T-cell (primary cell): ENCODE data around the gene TMEM8B. TPM values are rescaled to one million over a fixed set of nuclear protein-coding genes. Genes with fewer than 3 reads are reported as not detected.

ENCODE experiments used
- ATAC-seq, 4 experiments: fragments of 200-7000 bp in 3 of 4; fragments of 150-1000 bp in 1 of 4; cut with Tn5 transposase; replicated peaks in 1 of 4; 1 replicate in 3 of 4; 2 replicates in 1 of 4; pipeline ENCODE4 v1.10.0; 2021; ENCODE audit warnings: moderate library complexity in 3 of 4, mild to moderate bottlenecking in 2 of 4, moderate number of reproducible peaks in 1 of 4
- CTCF ChIA-PET, 2 donors: fragments of 300-600 bp; sonication (Branson Sonifier 250); formaldehyde crosslinking; loops; one replicate each; lab custom pipeline; 2022; ENCODE audit warnings: antibody characterized with exemption in 2 of 2; lab: Charles Lee
- POLR2A ChIA-PET, 2 donors: fragments of 300-600 bp; sonication (Branson Sonifier 250); formaldehyde crosslinking; loops; one replicate each; lab custom pipeline; 2022; ENCODE audit warnings: antibody characterized with exemption in 2 of 2; lab: Charles Lee
- DNase-seq, 35 experiments: peaks; one replicate each; pipeline versions ENCODE4 v3.0.0 to v3.0.0-alpha.2; 2013 to 2023
- H3K27ac ChIP-seq: one replicate; pipeline ENCODE4 v1.5.1; 2013; ENCODE audit warnings: low read length
- H3K27me3 ChIP-seq, 2 experiments: replicated peaks in 1 of 2; 1 replicate in 1 of 2; 2 replicates in 1 of 2; pipeline versions ENCODE4 v1.6.1 to v1.7.0; 2013; ENCODE audit warnings: low read length in 1 of 2, mixed read lengths in 1 of 2; ENCODE audit not compliant: control insufficient read depth in 2 of 2, insufficient read depth in 2 of 2; ENCODE audit errors: extremely low read depth in 1 of 2
- H3K36me3 ChIP-seq, 2 donors: 1 replicate in 1 of 2; 2 replicates in 1 of 2; pipeline versions ENCODE4 v1.6.1 to v1.7.0; 2013; ENCODE audit warnings: low read length in 1 of 2; ENCODE audit not compliant: control insufficient read depth in 2 of 2, insufficient read depth in 1 of 2; ENCODE audit errors: extremely low read depth in 1 of 2
- H3K4me1 ChIP-seq, 2 experiments: 1 replicate in 1 of 2; 2 replicates in 1 of 2; pipeline versions ENCODE4 v1.6.1 to v1.7.0; 2013; ENCODE audit warnings: low read length in 2 of 2, mixed read lengths in 1 of 2; ENCODE audit not compliant: insufficient read depth in 2 of 2, control insufficient read depth in 1 of 2; ENCODE audit errors: extremely low read depth in 1 of 2
- H3K4me3 ChIP-seq, 2 donors: 1 replicate in 1 of 2; 2 replicates in 1 of 2; pipeline versions ENCODE4 v1.5.1 to v1.7.0; 2013; ENCODE audit warnings: mild to moderate bottlenecking in 2 of 2, low read length in 1 of 2, moderate library complexity in 1 of 2; ENCODE audit not compliant: control insufficient read depth in 1 of 2; ENCODE audit errors: extremely low read depth in 1 of 2
- H3K9me3 ChIP-seq: 2 replicates; pipeline ENCODE4 v1.7.0; 2013
- H3K27ac Mint-ChIP-seq, 2 donors: one replicate each; pipeline ENCODE4 v1.8.0; 2020 to 2021; ENCODE audit warnings: mild to moderate bottlenecking in 2 of 2, mixed read lengths in 2 of 2
- H3K27me3 Mint-ChIP-seq, 2 donors: one replicate each; pipeline ENCODE4 v1.8.0; 2021 to 2022; ENCODE audit warnings: mixed read lengths in 2 of 2
- H3K36me3 Mint-ChIP-seq: one replicate; pipeline ENCODE4 v1.8.0; 2021; ENCODE audit warnings: mixed read lengths
- H3K4me1 Mint-ChIP-seq, 3 donors: one replicate each; pipeline ENCODE4 v1.8.0; 2020 to 2022; ENCODE audit warnings: mixed read lengths in 3 of 3, mild to moderate bottlenecking in 1 of 3
- H3K4me3 Mint-ChIP-seq, 3 donors: one replicate each; pipeline ENCODE4 v1.8.0; 2020 to 2022; ENCODE audit warnings: mild to moderate bottlenecking in 3 of 3, mixed read lengths in 3 of 3, moderate library complexity in 3 of 3
- H3K9me3 Mint-ChIP-seq, 3 donors: one replicate each; pipeline ENCODE4 v1.8.0; 2020 to 2022; ENCODE audit warnings: mixed read lengths in 3 of 3
- WGBS: methylation state at CpG from one replicate; pipeline ENCODE4 v1.1.5; 2013; ENCODE audit warnings: missing lambda C conversion rate; ENCODE audit not compliant: insufficient coverage; 5-methylcytosine and 5-hydroxymethylcytosine counted together
- total RNA-seq, 35 experiments: library from RNA in 6 of 35; stranded (reverse) in 6 of 35; fragments of 120-200 nt in 1 of 35; gene quantifications; one replicate each; pipeline versions ENCODE4 v1.2.1 to v1.2.4 and lab custom pipeline; 2013 to 2026

TMEM8B gene
- total RNA-seq, 5 donors from 2014 or later (not counting 1 experiment from before 2014, with no cell fraction given) = 6.5 to 11.9 (median 7.3) TPM

DNA sequence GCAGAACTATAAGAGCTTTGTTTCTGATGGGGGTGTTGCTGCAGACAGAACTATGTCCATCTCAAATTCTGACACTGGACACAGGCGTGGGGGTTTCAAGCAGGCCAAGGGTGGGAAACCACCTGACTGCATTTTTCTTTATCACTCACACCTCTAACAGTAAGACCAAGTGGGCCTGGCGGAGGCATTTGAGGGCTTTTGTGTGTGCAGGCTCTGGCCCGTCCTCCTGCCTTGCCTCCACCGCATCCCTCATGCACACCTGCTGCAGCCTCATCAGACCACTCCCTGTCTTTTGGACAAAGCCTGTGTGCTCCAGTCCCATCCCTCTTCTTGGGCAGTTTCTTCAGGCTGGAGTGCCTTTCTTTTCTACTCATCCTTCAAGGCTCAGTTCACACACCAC, 33.3 kb downstream of the TMEM8B start:
- H3K4me1 Mint-ChIP-seq = peaks cover 0 to 8% (median 4%) of the 10 kb centered on the region in 3 donors
- Histone ChIP-seq H3K4me3 (no peak overlapping the region), H3K4me1 (no peaks in the 10 kb centered on the region), H3K27me3 (peaks cover 0 to 26% of the 10 kb centered on the region in 2 experiments), H3K36me3 (no peaks in the 10 kb centered on the region), H3K27ac (no peak overlapping the region), H3K9me3 (no peaks in the 10 kb centered on the region)
- ATAC-seq (no peak), DNase-seq (no peak)
- POLR2A ChIA-PET = interaction anchor here in 1 of 2 donors (1.2 kb wide), 1 partner anchor 74 kb away, joined by 4 read pairs; no protein-coding TSS in a partner anchor
- no peaks in the 10 kb centered on the region for H3K9me3 Mint-ChIP-seq
- 85% methylated on average over 2 of the region's 4 CpGs for WGBS
- H3K4me3 Mint-ChIP-seq = no peak overlapping the region
- CTCF ChIA-PET = interaction anchor here in 1 of 2 donors (0.6 kb wide), 1 partner anchor 37 kb away, joined by 3 read pairs; no protein-coding TSS in a partner anchor
- H3K27ac Mint-ChIP-seq = no peak overlapping the region
- no peaks in the 10 kb centered on the region for H3K36me3 Mint-ChIP-seq
- H3K27me3 Mint-ChIP-seq = peaks cover 27 to 33% of the 10 kb centered on the region in 2 donors

DNA sequence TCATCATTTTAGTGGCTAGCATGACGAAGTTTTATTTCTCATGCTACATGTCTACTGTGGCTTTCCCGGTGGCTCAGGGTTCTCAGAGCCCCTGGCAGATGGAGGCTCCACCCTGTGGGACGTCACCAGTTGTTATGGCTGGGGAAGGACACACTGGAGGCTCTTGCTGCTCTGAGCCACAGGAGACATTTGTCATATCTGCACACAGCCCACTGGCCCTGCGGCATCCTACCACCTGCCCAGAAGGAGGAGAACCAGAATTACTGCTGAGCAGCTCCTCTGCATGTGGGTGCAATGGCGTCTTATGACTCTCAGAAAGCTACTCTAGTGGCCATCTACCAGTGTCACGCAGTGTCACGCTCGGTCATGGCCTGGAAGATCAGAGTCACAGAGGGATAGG, 34.6 kb downstream of the TMEM8B start:
- Histone ChIP-seq H3K4me3 (no peak overlapping the region), H3K36me3 (no peaks in the 10 kb centered on the region), H3K9me3 (no peaks in the 10 kb centered on the region), H3K27me3 (peaks cover 0 to 26% of the 10 kb centered on the region in 2 experiments), H3K4me1 (no peaks in the 10 kb centered on the region), H3K27ac (no peak overlapping the region)
- Mint-ChIP-seq H3K27me3 (peaks cover 27 to 33% of the 10 kb centered on the region in 2 donors), H3K4me1 (peaks cover 0 to 8% (median 2%) of the 10 kb centered on the region in 3 donors), H3K9me3 (no peaks in the 10 kb centered on the region), H3K4me3 (no peak overlapping the region), H3K36me3 (no peaks in the 10 kb centered on the region), H3K27ac (no peak overlapping the region)
- ATAC-seq (no peak), DNase-seq (no peak)
- ChIA-PET POLR2A (no interaction called here), CTCF (no interaction called here)
- WGBS = 76% methylated on average over 6 of the region's 8 CpGs

DNA sequence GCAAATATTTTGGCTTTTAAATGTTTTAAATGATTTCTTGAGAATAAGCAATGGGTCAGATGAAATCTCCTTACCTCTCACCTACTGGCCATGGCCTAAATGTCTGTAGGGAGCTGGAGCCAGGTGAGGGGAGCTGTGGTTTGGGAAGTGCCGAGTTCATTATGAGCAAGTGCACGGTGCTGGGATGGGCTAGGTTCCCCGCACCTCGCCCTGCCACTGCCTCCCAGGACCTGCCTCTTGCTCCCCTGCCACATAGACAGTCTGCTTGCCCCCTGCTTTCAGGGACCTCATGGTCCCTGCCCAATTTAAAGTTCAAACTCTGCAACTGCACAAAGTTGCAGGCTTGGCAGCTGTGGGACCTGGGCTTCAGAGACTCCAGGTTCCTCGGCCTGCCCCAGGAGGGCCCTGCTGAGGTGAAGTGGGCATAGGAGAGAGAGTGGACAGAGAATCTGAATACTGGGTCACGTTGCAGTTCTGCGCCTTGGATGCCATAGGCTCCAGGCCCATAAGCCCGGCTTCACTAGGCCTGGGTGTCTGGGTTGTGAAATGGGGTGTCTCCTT, 35.7 kb downstream of the TMEM8B start:
- H3K9me3 Mint-ChIP-seq = no peaks in the 10 kb centered on the region
- H3K36me3 ChIP-seq = no peaks in the 10 kb centered on the region
- no peaks in the 10 kb centered on the region for H3K4me1 Mint-ChIP-seq
- no peaks in the 10 kb centered on the region for H3K36me3 Mint-ChIP-seq
- H3K4me1 ChIP-seq = no peaks in the 10 kb centered on the region
- peaks cover 0 to 26% of the 10 kb centered on the region in 2 experiments for H3K27me3 ChIP-seq
- CTCF ChIA-PET = interaction anchor here in 1 of 2 donors (0.5 kb wide), 1 partner anchor 10 kb away, joined by 3 read pairs; no protein-coding TSS in a partner anchor
- POLR2A ChIA-PET = no interaction called here
- ATAC-seq (no peak), DNase-seq (no peak)
- H3K27ac ChIP-seq = no peak overlapping the region
- H3K27me3 Mint-ChIP-seq = peaks cover 27 to 33% of the 10 kb centered on the region in 2 donors
- H3K9me3 ChIP-seq = no peaks in the 10 kb centered on the region
- no peak overlapping the region for H3K4me3 ChIP-seq
- H3K4me3 Mint-ChIP-seq = no peak overlapping the region
- no peak overlapping the region for H3K27ac Mint-ChIP-seq
- 93% methylated on average over 3 of the region's 8 CpGs for WGBS

DNA sequence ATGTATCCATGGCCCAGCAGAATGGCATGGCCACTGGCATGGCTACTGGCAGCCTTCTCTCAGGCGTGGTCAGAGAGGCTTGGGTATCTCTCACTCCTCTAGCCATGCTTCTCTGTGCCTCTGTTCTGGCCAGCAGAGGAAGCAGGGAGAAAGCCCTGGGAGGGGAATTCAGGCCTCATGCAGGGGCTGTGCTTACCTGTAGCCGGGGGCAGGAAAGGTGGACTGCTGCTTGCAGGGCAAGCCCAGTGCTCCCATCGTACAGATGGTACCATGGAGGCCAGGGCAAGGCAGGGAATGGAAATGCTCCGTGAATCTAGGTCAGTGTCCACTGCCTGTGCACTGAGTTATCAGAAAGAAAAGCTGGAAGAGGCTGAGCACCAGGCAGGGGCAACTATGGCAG, 38.5 kb downstream of the TMEM8B start:
- no peaks in the 10 kb centered on the region for H3K9me3 ChIP-seq
- H3K4me1 ChIP-seq = no peaks in the 10 kb centered on the region
- no peaks in the 10 kb centered on the region for H3K36me3 ChIP-seq
- Mint-ChIP-seq H3K4me1 (no peaks in the 10 kb centered on the region), H3K27ac (no peak overlapping the region), H3K36me3 (no peaks in the 10 kb centered on the region), H3K27me3 (peaks cover 17% of the 10 kb centered on the region in 2 donors), H3K9me3 (no peaks in the 10 kb centered on the region), H3K4me3 (no peak overlapping the region)
- ChIA-PET CTCF (no interaction called here), POLR2A (no interaction called here)
- no peak overlapping the region for H3K27ac ChIP-seq
- ATAC-seq (no peak), DNase-seq (no peak)
- WGBS = 78% methylated on average over 4 of the region's 4 CpGs
- peaks cover 0 to 16% of the 10 kb centered on the region in 2 experiments for H3K27me3 ChIP-seq
- no peak overlapping the region for H3K4me3 ChIP-seq

DNA sequence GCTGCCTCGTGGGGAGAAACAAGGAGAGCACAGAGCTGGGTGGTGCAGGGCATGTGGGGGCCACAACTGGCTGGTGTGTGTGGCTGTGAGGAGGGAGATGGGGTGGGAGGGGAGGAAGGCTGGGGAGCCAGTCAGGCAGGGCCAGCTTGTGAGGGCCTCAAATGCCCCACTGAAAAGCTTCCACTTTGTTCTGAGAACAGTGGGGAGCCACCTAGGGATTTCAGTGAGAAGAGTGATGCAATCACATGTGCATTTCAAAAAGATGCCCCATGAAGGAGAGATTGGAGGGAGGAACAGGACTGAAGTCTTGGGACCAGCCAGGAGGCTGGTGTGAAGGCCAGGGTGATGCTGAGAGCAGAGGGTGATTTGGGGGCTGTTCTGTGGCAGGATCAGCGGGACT, 39.9 kb downstream of the TMEM8B start:
- CTCF ChIA-PET = no interaction called here
- Histone ChIP-seq H3K4me1 (no peaks in the 10 kb centered on the region), H3K9me3 (no peaks in the 10 kb centered on the region), H3K27ac (no peak overlapping the region), H3K4me3 (no peak overlapping the region), H3K36me3 (no peaks in the 10 kb centered on the region), H3K27me3 (peaks cover 0 to 7% of the 10 kb centered on the region in 2 experiments)
- POLR2A ChIA-PET = no interaction called here
- H3K4me3 Mint-ChIP-seq = no peak overlapping the region
- H3K4me1 Mint-ChIP-seq = no peaks in the 10 kb centered on the region
- 100% methylated on average over 1 of the region's 2 CpGs for WGBS
- H3K36me3 Mint-ChIP-seq = no peaks in the 10 kb centered on the region
- ATAC-seq = no peak
- no peak for DNase-seq
- H3K27me3 Mint-ChIP-seq = peaks cover 9 to 10% of the 10 kb centered on the region in 2 donors
- H3K27ac Mint-ChIP-seq = no peak overlapping the region
- no peaks in the 10 kb centered on the region for H3K9me3 Mint-ChIP-seq

DNA sequence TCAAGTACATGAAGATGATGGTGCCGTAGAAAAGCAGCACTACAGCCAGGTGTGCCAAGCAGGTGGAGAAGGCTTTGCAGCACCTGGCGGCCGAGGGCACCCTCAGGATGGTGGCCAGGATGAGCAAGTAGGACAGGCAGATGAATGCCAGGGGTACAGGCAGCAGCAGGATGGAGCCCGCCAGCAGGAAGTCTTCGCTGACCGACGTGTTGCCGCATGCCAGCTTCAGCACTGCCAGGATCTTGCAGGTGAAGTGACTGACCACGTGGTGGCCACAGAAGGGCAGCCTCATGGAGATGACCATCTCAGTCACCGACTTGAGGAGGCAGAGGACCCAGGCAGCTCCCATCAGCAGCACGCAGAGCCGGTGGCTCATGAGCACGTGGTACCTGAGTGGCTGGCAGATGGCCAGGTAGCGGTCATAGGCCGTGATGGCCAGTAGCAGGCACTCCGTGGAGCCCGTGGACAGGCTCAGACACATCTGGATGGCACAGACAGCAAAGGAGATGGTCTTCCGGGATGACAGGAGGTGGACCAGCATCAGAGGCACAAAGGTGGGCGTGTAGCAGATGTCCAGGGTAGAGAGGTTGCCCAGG, 40.7 kb downstream of the TMEM8B start:
- H3K27me3 Mint-ChIP-seq = peaks cover 4% of the 10 kb centered on the region in 2 donors
- ATAC-seq (no peak), DNase-seq (no peak)
- no peak overlapping the region for H3K4me3 ChIP-seq
- no peaks in the 10 kb centered on the region for H3K4me1 ChIP-seq
- H3K27ac Mint-ChIP-seq = no peak overlapping the region
- peaks cover 0 to 6% of the 10 kb centered on the region in 2 experiments for H3K27me3 ChIP-seq
- 86% methylated on average over 19 of the region's 19 CpGs for whole genome bisulfite sequencing
- H3K9me3 Mint-ChIP-seq = no peaks in the 10 kb centered on the region
- ChIA-PET POLR2A (no interaction called here), CTCF (no interaction called here)
- no peak overlapping the region for H3K27ac ChIP-seq
- no peaks in the 10 kb centered on the region for H3K36me3 ChIP-seq
- no peaks in the 10 kb centered on the region for H3K36me3 Mint-ChIP-seq
- no peak overlapping the region for H3K4me3 Mint-ChIP-seq
- no peaks in the 10 kb centered on the region for H3K4me1 Mint-ChIP-seq
- no peaks in the 10 kb centered on the region for H3K9me3 ChIP-seq
